HepG2 (cell line): ENCODE results near the gene PLXNA4. TPM values are rescaled to one million over a fixed set of nuclear protein-coding genes. Genes with fewer than 3 reads are reported as not detected.

Experiments used
- ATAC-seq: fragments of 200-7000 bp; cut with Tn5 transposase; 3 replicates; pipeline ENCODE4 v1.9.1; 2020; ENCODE audit warnings: mild to moderate bottlenecking, moderate library complexity
- BruUV-seq: library from RNA; stranded (reverse); fragments of 400-500 nt; replicated peaks from 2 replicates; lab custom pipeline; 2021; lab: Mats Ljungman, UMichigan
- CTCF ChIA-PET: fragments of 300-600 bp; formaldehyde crosslinking; extraction: SDS; loops from one replicate; lab custom pipeline; 2021; ENCODE audit warnings: low total read pairs, inconsistent platforms, low intra/inter-chr PET ratio; lab: Yijun Ruan, JAX
- POLR2A ChIA-PET: fragments of 350-600 bp; sonication (Branson Sonifier 250); formaldehyde crosslinking; loops from one replicate; lab custom pipeline; 2020; ENCODE audit warnings: antibody characterized with exemption, inconsistent platforms; lab: Yijun Ruan, JAX
- DNase-seq: peaks from one replicate; pipeline ENCODE4 v3.0.0-alpha.2; 2015; ENCODE audit warnings: low spot score
- FAIRE-seq: peaks from 3 replicates; lab custom pipeline; 2011; peaks lifted over from hg19 to GRCh38; lab: Jason Lieb, UNC
- H2AFZ ChIP-seq: one replicate; pipeline ENCODE4 v1.6.1; 2011; ENCODE audit warnings: low read length, inconsistent platforms
- H3K27ac ChIP-seq: fragments of 300-600 bp; 3 replicates; pipeline ENCODE4 v1.8.0; 2011; ENCODE audit warnings: mixed run types, mild to moderate bottlenecking, mixed read lengths, low read length, inconsistent platforms; ENCODE audit not compliant: insufficient read depth; ENCODE audit errors: extremely low read length
- H3K27me3 ChIP-seq, 2 experiments: fragments of 200-600 bp in 1 of 2; 2 replicates in 1 of 2; 3 replicates in 1 of 2; pipeline versions ENCODE4 v1.6.0 to v1.8.0; 2011; ENCODE audit warnings: low read length in 2 of 2, mild to moderate bottlenecking in 2 of 2, moderate library complexity in 2 of 2, inconsistent platforms in 1 of 2; ENCODE audit not compliant: insufficient read depth in 2 of 2, control insufficient read depth in 1 of 2
- H3K36me3 ChIP-seq, 2 experiments: fragments of 200-600 bp in 1 of 2; replicated peaks in 1 of 2; 2 replicates in 1 of 2; 3 replicates in 1 of 2; pipeline versions ENCODE4 v1.5.1 to v1.8.0; 2011; ENCODE audit warnings: low read length in 2 of 2, inconsistent platforms in 1 of 2; ENCODE audit not compliant: insufficient read depth in 2 of 2, control insufficient read depth in 1 of 2
- H3K4me1 ChIP-seq: 2 replicates; pipeline ENCODE4 v1.5.1; 2012; ENCODE audit warnings: low read length, inconsistent platforms; ENCODE audit not compliant: insufficient read depth
- H3K4me2 ChIP-seq: 2 replicates; pipeline ENCODE4 v1.6.0; 2011; ENCODE audit warnings: low read depth, low read length, inconsistent platforms
- H3K4me3 ChIP-seq, 3 experiments: fragments of 200-600 bp in 1 of 3; sonication (generic), shearing (Covaris generic) in 1 of 3; replicated peaks in 1 of 3; 2 replicates each; pipeline ENCODE4 v1.5.1; 2011 to 2016; ENCODE audit warnings: low read length in 3 of 3, inconsistent platforms in 2 of 3, low read depth in 2 of 3, mild to moderate bottlenecking in 2 of 3, control low read depth in 1 of 3, mixed read lengths in 1 of 3; ENCODE audit not compliant: insufficient read depth in 1 of 3
- H3K79me2 ChIP-seq: one replicate; pipeline ENCODE4 v1.6.1; 2011; ENCODE audit warnings: low read length, inconsistent platforms; ENCODE audit not compliant: insufficient read depth
- H3K9ac ChIP-seq: 2 replicates; pipeline ENCODE4 v1.6.0; 2011; ENCODE audit warnings: mild to moderate bottlenecking, low read depth, low read length, inconsistent platforms; ENCODE audit not compliant: insufficient read depth
- H3K9me3 ChIP-seq: 2 replicates; pipeline ENCODE4 v1.5.1; 2012; ENCODE audit warnings: mild to moderate bottlenecking, low read length
- H4K20me1 ChIP-seq: 2 replicates; pipeline ENCODE4 v1.6.0; 2011; ENCODE audit warnings: inconsistent platforms, mild to moderate bottlenecking, low read length, moderate library complexity; ENCODE audit not compliant: insufficient read depth
- DMAP1 ChIP-seq: IDR thresholded peaks from 2 replicates; pipeline ENCODE4 v1.6.1; 2016
- FOXJ3 ChIP-seq: sonication (generic); formaldehyde crosslinking; IDR thresholded peaks from 2 replicates; pipeline ENCODE4 v1.4.0; 2020; ENCODE audit warnings: missing genetic modification reagents, mild to moderate bottlenecking, borderline replicate concordance
- FOXM1 ChIP-seq: sonication (generic); formaldehyde crosslinking; IDR thresholded peaks from 2 replicates; pipeline ENCODE4 v1.5.0; 2020; ENCODE audit warnings: missing genetic modification reagents
- HNRNPL ChIP-seq: fragments of 200-400 bp; formaldehyde crosslinking; IDR thresholded peaks from 2 replicates; pipeline ENCODE4 v1.6.1; 2017; ENCODE audit warnings: mild to moderate bottlenecking, low read depth, low read length
- NRL ChIP-seq: sonication (generic); formaldehyde crosslinking; IDR thresholded peaks from 2 replicates; pipeline ENCODE4 v1.5.0; 2020; ENCODE audit warnings: missing genetic modification reagents, mild to moderate bottlenecking, moderate library complexity, borderline replicate concordance
- POLR2A ChIP-seq, 2 experiments: IDR thresholded peaks; 2 replicates each; pipeline ENCODE4 v1.6.1; 2011; ENCODE audit warnings: low read depth in 2 of 2, low read length in 2 of 2, mild to moderate bottlenecking in 1 of 2, moderate library complexity in 1 of 2; ENCODE audit not compliant: insufficient read depth in 1 of 2
- RCOR2 ChIP-seq: IDR thresholded peaks from 2 replicates; pipeline ENCODE4 v1.6.1; 2016; ENCODE audit warnings: missing biosample characterization, missing genetic modification reagents
- SCMH1 ChIP-seq: sonication (generic); formaldehyde crosslinking; IDR thresholded peaks from 2 replicates; pipeline ENCODE4 v1.9.0; 2021; ENCODE audit warnings: missing genetic modification reagents, mild to moderate bottlenecking, borderline replicate concordance
- SIN3A ChIP-seq: IDR thresholded peaks from 2 replicates; pipeline ENCODE4 v1.6.1; 2011; ENCODE audit warnings: low read depth, mild to moderate bottlenecking, control low read depth, low read length, borderline replicate concordance
- ZNF232 ChIP-seq: sonication (generic); formaldehyde crosslinking; IDR thresholded peaks from 2 replicates; pipeline ENCODE4 v1.4.0; 2020; ENCODE audit warnings: missing genetic modification reagents, borderline replicate concordance
- ZNF274 ChIP-seq: sonication (generic); formaldehyde crosslinking; IDR thresholded peaks from 2 replicates; pipeline ENCODE4 v1.5.1; 2020; ENCODE audit warnings: mild to moderate bottlenecking, missing genetic modification reagents
- WGBS: methylation state at CpG from one replicate; pipeline ENCODE4 v1.1.6; 2017; ENCODE audit warnings: low lambda C conversion rate; 5-methylcytosine and 5-hydroxymethylcytosine counted together
- in situ Hi-C: cut with HindIII; loops from 2 replicates; pipeline ENCODE4 v1.10.0; 2017; ENCODE audit warnings: low pct_unique_long_range_greater_than_20kb; ENCODE audit not compliant: extremely low pct_ligation_motif_present
- intact Hi-C: fragments of 100-400 bp; cut with micrococcal nuclease; formaldehyde crosslinking; loops from one replicate; pipeline ENCODE4 v1.10.0; 2022; ENCODE audit not compliant: unreplicated experiment
- polyA plus RNA-seq, 8 experiments: library from polyadenylated mRNA; depleted of rRNA in 3 of 8; stranded (reverse) in 7 of 8; unstranded in 1 of 8; fragments of >200 nt; fragmentation: Illumina TruSeq in 4 of 8; extraction: Trizol in 4 of 8; gene quantifications; 2 replicates each; pipeline versions ENCODE4 v1.2.1 to v1.2.3, GENCODE V29; 2011 to 2016; ENCODE audit warnings: low read depth in 4 of 8, missing spikeins in 1 of 8, mixed read lengths in 1 of 8; ENCODE audit not compliant: insufficient read depth in 1 of 8
- total RNA-seq, 5 experiments: library from RNA; depleted of rRNA; stranded (reverse); fragments of >200 nt; fragmentation: Illumina TruSeq; extraction: Trizol; gene quantifications; 2 replicates each; pipeline ENCODE4 v1.2.3, GENCODE V29; 2016; ENCODE audit warnings: low read depth in 1 of 5
- TF ChIP-seq, protein P1 (sequence below): sonication (generic); formaldehyde crosslinking; IDR thresholded peaks from 2 replicates; pipeline ENCODE4 v1.4.0; 2020; ENCODE audit warnings: missing genetic modification reagents; ENCODE audit errors: not compliant biosample characterization

PLXNA4 gene
- total and polyA plus RNA-seq, 2 of the 13 experiments (the other 11 are each of a cell fraction or from before 2014, with no cell fraction given): 0.01 to 0.04 TPM

DNA sequence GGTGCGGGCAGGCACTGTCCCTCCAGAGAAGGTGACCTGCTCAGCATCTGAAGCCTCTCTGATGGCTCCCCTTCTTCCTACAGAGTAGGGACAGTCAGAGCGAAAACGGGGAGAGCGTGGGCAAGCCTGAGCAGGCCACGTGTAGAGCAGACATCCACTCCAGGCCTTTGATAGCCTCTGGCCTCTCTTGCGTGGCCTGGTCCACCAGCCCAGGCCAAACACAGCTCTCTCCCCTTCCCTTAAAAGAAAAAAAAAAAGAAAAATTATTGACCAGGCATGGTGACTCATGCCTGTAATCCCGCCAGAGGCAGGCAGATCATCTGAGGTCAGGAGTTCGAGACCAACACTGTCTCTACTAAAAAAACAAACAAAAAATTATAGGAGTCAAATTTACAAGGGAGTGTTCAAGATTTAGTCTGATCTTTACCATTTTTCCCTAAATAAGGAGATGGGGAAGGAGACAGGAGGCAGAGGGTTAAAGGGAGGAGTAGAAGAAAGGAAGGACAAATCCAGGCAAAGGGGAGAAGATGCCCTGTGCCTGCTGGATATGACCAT is 84.8 kb downstream of the PLXNA4 start (continued):
- TF ChIP-seq RCOR2 (CRISPR knock-in tag): no peak

GRCh38 chr7:132490474-132490873 is 85.8 kb downstream of the PLXNA4 start:
- DNase-seq: no peak
- no peak overlapping the region for H3K9ac ChIP-seq
- no peak overlapping the region for H3K4me2 ChIP-seq
- in situ Hi-C loops (no loop called here), intact Hi-C loops (no loop called here)
- no peaks in the 10 kb centered on the region for H3K4me1 ChIP-seq
- TF ChIP-seq ZNF274: no peak
- ATAC-seq: no peak
- no peaks in the 10 kb centered on the region for H3K9me3 ChIP-seq
- H3K27ac ChIP-seq: no peak overlapping the region
- CTCF ChIA-PET: no interaction called here
- H3K4me3 ChIP-seq: no peak overlapping the region
- peaks cover 1 to 27% of the 10 kb centered on the region in 2 experiments; a peak in 3 of 5 replicates for H3K27me3 ChIP-seq
- no peak for FAIRE-seq
- H3K79me2 ChIP-seq: no peaks in the 10 kb centered on the region
- H4K20me1 ChIP-seq: no peaks in the 10 kb centered on the region
- POLR2A ChIA-PET: no interaction called here
- no peak overlapping the region for H2AFZ ChIP-seq
- no peaks in the 10 kb centered on the region for H3K36me3 ChIP-seq
- WGBS: 0% methylated on average over 4 of the region's 4 CpGs
- BruUV-seq: no TSS peak

GRCh38 chr7:132489776-132490237 is 86.5 kb downstream of the PLXNA4 start:
- no peaks in the 10 kb centered on the region for H3K4me1 ChIP-seq
- no peak for TF ChIP-seq NRL (CRISPR knock-in tag)
- no peak for TF ChIP-seq SIN3A
- TF ChIP-seq ZNF232 (CRISPR knock-in tag): no peak
- no peak for TF ChIP-seq FOXM1
- TF ChIP-seq SCMH1: no peak
- TF ChIP-seq DMAP1 (CRISPR knock-in tag): no peak
- TF ChIP-seq HNRNPL: no peak
- TF ChIP-seq, protein P1, sequence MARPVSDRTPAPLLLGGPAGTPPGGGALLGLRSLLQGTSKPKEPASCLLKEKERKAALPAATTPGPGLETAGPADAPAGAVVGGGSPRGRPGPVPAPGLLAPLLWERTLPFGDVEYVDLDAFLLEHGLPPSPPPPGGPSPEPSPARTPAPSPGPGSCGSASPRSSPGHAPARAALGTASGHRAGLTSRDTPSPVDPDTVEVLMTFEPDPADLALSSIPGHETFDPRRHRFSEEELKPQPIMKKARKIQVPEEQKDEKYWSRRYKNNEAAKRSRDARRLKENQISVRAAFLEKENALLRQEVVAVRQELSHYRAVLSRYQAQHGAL (CRISPR knock-in tag): no peak
- TF ChIP-seq POLR2A (IDR thresholded peaks at IDR 0.05; ENCODE audit: insufficient read depth in 1 of 2, low read depth in 2 of 2, low read length in 2 of 2): no peak
- no peak for TF ChIP-seq FOXJ3 (CRISPR knock-in tag)
- TF ChIP-seq, all 625 proteins: peak for 0
- no peak overlapping the region for H3K4me2 ChIP-seq
- FAIRE-seq: no peak
- H3K27ac ChIP-seq: no peak overlapping the region
- DNase-seq: no peak
- POLR2A ChIA-PET: no interaction called here
- no peak overlapping the region for H3K9ac ChIP-seq
- H3K4me3 ChIP-seq: no peak overlapping the region
- in situ Hi-C loops (no loop called here), intact Hi-C loops (no loop called here)
- WGBS: 0% methylated on average over 5 of the region's 6 CpGs
- no TSS peak for BruUV-seq
- no peaks in the 10 kb centered on the region for H3K9me3 ChIP-seq
- CTCF ChIA-PET: no interaction called here
- H2AFZ ChIP-seq: no peak overlapping the region
- peaks cover 1 to 34% of the 10 kb centered on the region in 2 experiments; a peak in 3 of 5 replicates for H3K27me3 ChIP-seq
- no peaks in the 10 kb centered on the region for H3K36me3 ChIP-seq
- H3K79me2 ChIP-seq: no peaks in the 10 kb centered on the region
- no peak for ATAC-seq
- no peaks in the 10 kb centered on the region for H4K20me1 ChIP-seq
